Spleen (tissue), 7 donors: ENCODE results near the gene SSTR3.

Experiments
- CTCF ChIP-seq, 11 experiments: fragments of 200-600 bp in 7 of 11; fragments of 450-650 bp in 4 of 11; sonication (generic) in 4 of 11; IDR thresholded peaks in 8 of 11; conservative IDR thresholded peaks in 3 of 11; 1 replicate in 7 of 11; 2 replicates in 4 of 11; pipeline versions ENCODE4 v1.4.0 to v1.8.0; 2016 to 2021; ENCODE audit warnings: antibody characterized with exemption in 11 of 11, inconsistent platforms in 4 of 11, mild to moderate bottlenecking in 1 of 11
- POLR2A ChIP-seq, 3 donors: fragments of 450-650 bp; IDR thresholded peaks; one replicate each; pipeline ENCODE4 v1.5.1; 2017; ENCODE audit warnings: antibody characterized with exemption in 3 of 3, mild to moderate bottlenecking in 1 of 3
- donor health status: DM: no; HTN: no; CAD: no; lungs with moderate emphysema.
- donor health status: DM: no; HTN: no; CAD: no.
- donor health status: DM: no; HTN: no; CAD: no.

- TF ChIP-seq POLR2A (IDR thresholded peaks at IDR 0.05) (no peak), CTCF (IDR thresholded peaks at IDR 0.05 in 8 of 11, conservative IDR thresholded peaks at IDR 0.05 in 3 of 11) (no peak)
Observed at GRCh38 chr22:37161443-37161842, 50.8 kb downstream of the SSTR3 start.
